Ovary (tissue), 9 donors: ENCODE results near the gene GPATCH4. TPM values are rescaled to one million over a fixed set of nuclear protein-coding genes. Genes with fewer than 3 reads are reported as not detected.

Source experiments
- DNase-seq, 5 donors: peaks; one replicate each; pipeline ENCODE4 v3.0.0-alpha.2; 2019 to 2020
- H3K27ac ChIP-seq, 2 donors: fragments of 200-600 bp; one replicate each; pipeline versions ENCODE4 v1.5.1 to v1.8.0; 2019 to 2022
- H3K27me3 ChIP-seq: fragments of 200-600 bp; one replicate; pipeline ENCODE4 v1.8.0; 2022
- H3K36me3 ChIP-seq: fragments of 200-600 bp; sonication (generic); one replicate; pipeline ENCODE4 v1.5.1; 2019
- H3K4me1 ChIP-seq: one replicate; pipeline ENCODE4 v1.8.1; 2013; ENCODE audit warnings: mild to moderate bottlenecking, moderate library complexity; ENCODE audit not compliant: insufficient read depth
- H3K4me3 ChIP-seq: fragments of 200-600 bp; sonication (generic); one replicate; pipeline ENCODE4 v1.5.1; 2017
- H3K9me3 ChIP-seq, 2 donors: fragments of 200-600 bp in 1 of 2; sonication (generic) in 1 of 2; one replicate each; pipeline versions ENCODE4 v1.5.1 to v1.8.1; 2013 to 2019; ENCODE audit warnings: mild to moderate bottlenecking in 1 of 2, moderate library complexity in 1 of 2
- CTCF ChIP-seq, 3 donors: fragments of 450-650 bp in 2 of 3; fragments of 200-600 bp in 1 of 3; IDR thresholded peaks; one replicate each; pipeline versions ENCODE4 v1.5.1 to v1.8.0; 2016 to 2022; ENCODE audit warnings: antibody characterized with exemption in 3 of 3, mild to moderate bottlenecking in 1 of 3
- EP300 ChIP-seq: sonication (generic); formaldehyde crosslinking; IDR thresholded peaks from one replicate; pipeline ENCODE4 v1.6.1; 2017; ENCODE audit warnings: antibody characterized with exemption
- POLR2A ChIP-seq: fragments of 450-650 bp; IDR thresholded peaks from one replicate; pipeline ENCODE4 v1.6.1; 2017; ENCODE audit warnings: antibody characterized with exemption, mild to moderate bottlenecking, moderate library complexity
- whole genome bisulfite sequencing, 3 donors: extraction: QIAGEN DNeasy Blood & Tissue Kit in 1 of 3; methylation state at CpG; one replicate each; pipeline versions ENCODE4 v1.1.5 to v1.1.7; 2013 to 2017; 5-methylcytosine and 5-hydroxymethylcytosine counted together
- intact Hi-C, 4 donors: fragments of 100-400 bp; cut with DNase I; formaldehyde crosslinking; loops; one replicate each; pipeline versions ENCODE4 v1.11.0 to v1.15.1; 2022 to 2023
- polyA plus RNA-seq, 2 donors: library from polyadenylated mRNA; stranded (reverse); fragments of 200-250 nt in 1 of 2; fragments of 350-450 nt in 1 of 2; fragmentation: Illumina TruSeq in 1 of 2; extraction: RNeasy Lipid Tissue Mini Kit (QIAGEN cat#74804) in 1 of 2; gene quantifications; one replicate each; pipeline ENCODE4 v1.2.3, GENCODE V29; 2013 to 2014
- total RNA-seq, 7 donors: library from RNA; depleted of rRNA in 2 of 7; stranded (reverse); fragments of >200 nt in 2 of 7; fragmentation: NEBNext Ultra II Directional in 3 of 7; extraction: Animal tissue kit (Norgen Biotek cat#: 25700) in 3 of 7; gene quantifications; one replicate each; pipeline versions ENCODE4 v1.1.0 to v1.2.4, GENCODE V29; 2016 to 2023
- donor health status: DM: no; HTN: no; CAD: no; lungs with moderate emphysema.
- donor health status: DM: no; HTN: no; CAD: no.
- donor health status: Bipolar disorder and iron deficiency.
- donor health status: DM: yes; HTN: yes; CAD: no.
- donor health status: DM: no; HTN: no; CAD: no.
- donor health status: DM: yes; HTN: yes; CAD: no.

GPATCH4 gene
- total and polyA plus RNA-seq, 9 donors = 10.0 to 45.1 (median 22.0) TPM

- Histone ChIP-seq H3K9me3 (no peaks in the 10 kb centered on the region), H3K4me3 (no peak overlapping the region), H3K36me3 (no peaks in the 10 kb centered on the region), H3K4me1 (peaks cover 4% of the 10 kb centered on the region), H3K27ac (no peak overlapping the region), H3K27me3 (no peaks in the 10 kb centered on the region)
- intact Hi-C loops = loop anchor here in 1 of 4 donors (5.0 kb wide), 1 partner anchor 149 kb away; no protein-coding TSS in a partner anchor
- DNase-seq = no peak
- 71 to 85% (median 84%) methylated on average over 3 of the region's 3 CpGs for WGBS, 3 donors
- TF ChIP-seq POLR2A (no peak), EP300 (no peak), CTCF (IDR thresholded peaks at IDR 0.05) (no peak)
Measured at GRCh38 chr1:156596426-156596825, 4.9 kb downstream of the GPATCH4 start.

GRCh38 chr1:156595016-156595415 lies 6.3 kb downstream of the GPATCH4 start:
- Histone ChIP-seq H3K4me1 (no peaks in the 10 kb centered on the region), H3K36me3 (no peaks in the 10 kb centered on the region), H3K4me3 (no peak overlapping the region), H3K27ac (no peak overlapping the region), H3K9me3 (no peaks in the 10 kb centered on the region), H3K27me3 (no peaks in the 10 kb centered on the region)
- intact Hi-C loops = loop anchor here in 1 of 4 donors (5.0 kb wide), 1 partner anchor 148 kb away; no protein-coding TSS in a partner anchor
- WGBS, 3 donors = 71 to 86% (median 83%) methylated on average over 2 of the region's 2 CpGs
- TF ChIP-seq EP300 = no peak
- no peak for TF ChIP-seq POLR2A
- TF ChIP-seq CTCF (IDR thresholded peaks at IDR 0.05) = no peak
- DNase-seq = no peak

DNA sequence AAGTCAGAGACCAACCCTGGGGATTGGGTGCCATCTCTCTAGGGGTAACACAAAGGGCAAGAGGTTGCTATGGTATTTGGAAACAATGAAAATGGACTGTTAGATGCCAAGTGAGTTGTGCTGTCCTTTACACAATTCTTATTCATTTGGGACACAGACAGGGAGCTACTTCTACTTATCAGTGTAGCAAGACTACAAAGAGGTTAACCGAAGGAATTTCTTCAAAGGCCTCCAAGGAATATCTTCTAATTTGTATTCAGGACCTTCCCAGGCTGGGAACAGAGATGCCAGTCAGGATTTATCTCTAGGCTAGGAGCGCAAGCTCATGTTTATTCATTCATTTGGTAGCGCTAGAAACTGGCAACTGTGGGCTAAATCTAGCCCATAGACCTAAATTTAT lies 7.1 kb downstream of the GPATCH4 start:
- Histone ChIP-seq H3K9me3 (no peaks in the 10 kb centered on the region), H3K27me3 (no peaks in the 10 kb centered on the region), H3K4me1 (no peaks in the 10 kb centered on the region), H3K4me3 (no peak overlapping the region), H3K27ac (no peak overlapping the region), H3K36me3 (no peaks in the 10 kb centered on the region)
- intact Hi-C loops = loop anchor here in 1 of 4 donors (5.0 kb wide), 1 partner anchor 137 kb away; no protein-coding TSS in a partner anchor
- no peak for DNase-seq
- TF ChIP-seq POLR2A = no peak
- TF ChIP-seq EP300 = no peak
- TF ChIP-seq CTCF (IDR thresholded peaks at IDR 0.05) = no peak
- 49 to 62% (median 54%) methylated on average over 3 of the region's 3 CpGs for WGBS, 3 donors

DNA sequence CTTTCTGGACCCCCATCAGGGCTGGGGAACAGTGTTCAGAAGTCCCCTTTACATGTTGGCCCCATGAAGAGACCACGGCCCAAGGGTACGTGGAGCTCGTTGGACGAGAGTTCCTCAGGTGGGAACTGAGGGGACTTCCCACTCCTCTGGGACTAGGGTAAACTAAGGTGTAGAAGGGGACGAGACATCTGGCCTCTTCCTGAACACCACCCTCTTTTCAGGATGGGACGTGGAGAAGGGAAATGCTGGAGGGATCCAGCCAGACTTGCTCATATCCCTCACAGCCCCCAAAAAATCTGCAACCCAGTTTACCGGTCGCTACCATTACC lies 7.7 kb downstream of the GPATCH4 start:
- Histone ChIP-seq H3K27ac (no peak overlapping the region), H3K4me1 (no peaks in the 10 kb centered on the region), H3K9me3 (no peaks in the 10 kb centered on the region), H3K4me3 (no peak overlapping the region), H3K27me3 (no peaks in the 10 kb centered on the region), H3K36me3 (no peaks in the 10 kb centered on the region)
- DNase-seq = no peak
- intact Hi-C loops = loop anchor here in 1 of 4 donors (5.0 kb wide), 1 partner anchor 136 kb away; no protein-coding TSS in a partner anchor
- WGBS, 3 donors = 85 to 88% (median 87%) methylated on average over 8 of the region's 8 CpGs
- TF ChIP-seq EP300 (no peak), POLR2A (no peak), CTCF (IDR thresholded peaks at IDR 0.05) (no peak)
